ENCODE data around the gene UGT1A8.

Gene UGT1A8

GRCh38 chr2:233803292-233803911, 186.0 kb downstream of the UGT1A8 start:
- no peak for DNase-seq

GRCh38 chr2:233803994-233804393, 186.6 kb downstream of the UGT1A8 start:
- DNase-seq: no peak

- no peak for DNase-seq
These were observed 189.9 kb downstream of the UGT1A8 start for GRCh38 chr2:233807215-233807865.

- no peak for DNase-seq
These were observed 190.8 kb downstream of the UGT1A8 start for GRCh38 chr2:233807966-233808935.

GRCh38 chr2:233810385-233810784, 193.0 kb downstream of the UGT1A8 start:
- no peak for DNase-seq

DNA sequence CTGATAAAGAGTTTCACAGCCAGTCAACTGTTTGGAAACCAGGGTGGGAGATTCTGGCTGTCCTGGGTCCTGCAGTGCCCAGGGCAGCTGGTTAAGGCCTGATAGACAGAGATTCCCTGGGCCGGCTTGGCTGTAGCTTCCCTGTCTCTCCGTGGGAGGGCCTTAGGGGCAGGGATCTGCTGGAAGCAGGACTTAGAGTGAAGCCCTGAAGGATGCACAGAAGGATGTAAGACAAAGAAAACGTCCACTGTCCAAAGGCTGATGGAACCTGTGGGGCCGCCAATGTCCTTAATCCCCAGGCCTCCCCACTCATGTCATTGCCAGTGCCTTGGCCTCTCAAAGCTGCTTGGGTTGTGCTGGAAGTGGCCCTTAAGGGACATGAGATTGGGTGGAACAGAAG, 193.7 kb downstream of the UGT1A8 start:
- no peak for DNase-seq

DNA sequence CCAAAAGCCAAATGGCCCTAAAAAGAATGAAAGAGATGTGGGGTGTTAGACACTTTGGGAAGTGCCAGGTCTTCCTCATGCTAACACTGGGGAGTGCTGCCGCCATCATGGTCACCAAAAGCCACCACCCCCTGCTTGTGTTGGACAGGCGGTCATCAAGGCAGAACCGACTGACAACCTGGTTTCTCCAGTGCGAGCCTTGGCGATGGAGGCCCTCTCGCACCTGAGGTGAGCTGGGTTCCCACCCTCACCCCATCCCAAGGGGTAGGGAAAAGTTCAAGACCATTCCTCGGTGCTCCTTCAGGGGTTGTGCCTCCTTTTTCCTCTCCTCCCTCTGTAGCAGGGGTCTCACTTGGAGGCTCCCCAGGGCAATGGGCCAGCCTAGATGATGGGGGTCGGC, 194.3 kb downstream of the UGT1A8 start:
- no peak for DNase-seq

DNA sequence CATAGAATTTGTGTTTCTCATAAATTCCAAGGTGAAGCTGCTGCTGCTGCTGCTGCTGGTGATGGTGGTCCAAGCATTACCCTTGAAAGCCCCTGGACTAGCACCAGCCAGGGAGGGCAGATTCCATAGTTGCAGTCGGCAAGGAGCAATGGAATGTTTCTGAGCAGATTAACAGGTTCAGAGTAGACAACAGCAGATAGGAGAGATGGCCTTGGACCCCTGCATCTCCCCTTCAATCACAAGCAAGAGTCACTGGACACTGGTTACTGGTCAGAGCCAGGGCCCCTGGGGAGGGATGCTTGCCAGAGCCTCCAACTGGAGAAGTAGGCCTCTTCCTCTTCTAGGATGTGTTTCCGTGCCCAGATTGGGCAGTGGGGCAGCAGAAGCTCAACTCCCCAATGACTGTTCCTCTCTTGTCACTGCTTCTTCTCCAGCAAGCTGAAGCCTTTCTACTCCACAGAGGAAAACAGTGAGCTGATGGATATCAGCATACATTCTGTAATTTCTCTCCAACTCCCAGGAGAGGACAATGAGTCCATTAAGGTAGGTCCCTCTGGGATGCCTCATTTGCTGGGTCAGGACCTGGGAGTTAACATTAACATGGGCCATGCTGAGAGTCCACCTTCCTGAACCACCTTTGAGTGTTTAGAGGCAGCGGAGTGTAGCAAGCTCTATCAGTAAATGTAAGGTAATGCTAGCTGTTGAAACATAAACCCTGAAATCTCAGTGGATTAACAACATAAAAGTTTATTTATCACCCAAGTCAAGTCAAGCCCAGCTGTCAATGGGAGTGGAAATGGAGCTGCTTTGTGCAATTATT, 196.0 kb downstream of the UGT1A8 start:
- DNase-seq: no peak

DNA sequence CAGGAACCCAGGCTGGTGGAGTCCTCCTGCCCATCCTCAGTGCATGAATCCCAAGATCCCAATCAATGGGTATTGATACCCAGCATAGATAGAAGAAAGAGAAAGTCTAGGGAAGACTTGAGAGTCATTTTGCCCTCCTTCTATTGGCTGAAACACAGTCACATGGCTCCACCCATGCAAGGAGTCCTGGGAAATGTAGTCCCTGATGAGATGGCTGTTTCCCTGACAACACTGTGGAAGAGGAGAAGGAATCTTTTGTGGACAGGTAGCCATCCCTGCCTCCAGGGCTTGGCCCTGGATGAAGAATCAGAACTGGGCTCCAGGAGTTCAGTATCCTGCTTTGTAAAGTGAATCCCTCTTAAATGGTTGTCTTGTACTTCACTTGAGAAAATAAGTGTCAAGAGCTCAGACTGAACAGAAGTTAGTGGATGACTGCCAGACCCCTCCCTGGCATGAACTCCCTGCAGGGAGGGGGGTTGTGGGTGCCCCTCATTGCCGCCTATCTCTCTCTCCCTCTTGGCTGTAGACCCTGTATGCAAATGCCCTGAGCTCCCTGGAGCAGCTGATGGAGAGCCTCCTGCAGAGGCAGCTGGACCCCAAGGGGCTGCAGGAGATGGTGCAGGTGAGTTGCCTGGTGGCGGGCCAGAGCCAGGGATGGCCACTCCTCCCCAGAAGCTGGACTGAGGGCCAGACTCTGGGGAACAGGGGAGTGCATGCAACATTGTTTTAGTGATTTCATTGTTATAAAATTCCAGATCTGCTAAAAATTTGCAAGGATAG, 196.8 kb downstream of the UGT1A8 start:
- no peak for DNase-seq

GRCh38 chr2:233815861-233816260, 198.4 kb downstream of the UGT1A8 start:
- no peak for DNase-seq

GRCh38 chr2:233816334-233816733, 198.9 kb downstream of the UGT1A8 start:
- DNase-seq: no peak

- DNase-seq: no peak
These were observed 199.3 kb downstream of the UGT1A8 start for GRCh38 chr2:233816771-233817170.

GRCh38 chr2:233817361-233817911, 200.0 kb downstream of the UGT1A8 start:
- DNase-seq: no peak

- no peak for DNase-seq
These were observed 200.7 kb downstream of the UGT1A8 start for GRCh38 chr2:233817995-233818638.

GRCh38 chr2:233818639-233819621, 201.5 kb downstream of the UGT1A8 start:
- no peak for DNase-seq

- no peak for DNase-seq
These were observed 202.7 kb downstream of the UGT1A8 start for GRCh38 chr2:233819884-233820773.

GRCh38 chr2:233820774-233821105, 203.3 kb downstream of the UGT1A8 start:
- no peak for DNase-seq

DNA sequence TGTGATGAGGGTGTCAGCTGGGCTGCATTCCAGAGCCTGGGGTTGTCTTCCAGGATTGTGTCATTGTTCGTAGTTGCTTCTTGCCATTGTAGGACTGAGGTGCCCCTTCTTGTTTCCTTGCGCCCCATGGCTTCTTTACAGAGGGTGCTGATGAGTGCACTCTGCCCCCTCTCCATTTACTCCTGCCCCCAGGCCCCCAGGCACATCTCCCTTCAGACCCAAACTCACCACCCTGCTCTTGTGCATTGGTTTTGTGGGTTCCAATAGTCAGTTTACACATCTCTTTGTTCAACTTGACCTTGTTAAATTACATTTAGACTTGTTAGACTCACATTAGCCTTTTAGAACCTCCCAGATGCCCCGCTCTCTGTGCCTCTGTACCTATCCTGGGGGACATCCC, 203.8 kb downstream of the UGT1A8 start:
- no peak for DNase-seq

DNA sequence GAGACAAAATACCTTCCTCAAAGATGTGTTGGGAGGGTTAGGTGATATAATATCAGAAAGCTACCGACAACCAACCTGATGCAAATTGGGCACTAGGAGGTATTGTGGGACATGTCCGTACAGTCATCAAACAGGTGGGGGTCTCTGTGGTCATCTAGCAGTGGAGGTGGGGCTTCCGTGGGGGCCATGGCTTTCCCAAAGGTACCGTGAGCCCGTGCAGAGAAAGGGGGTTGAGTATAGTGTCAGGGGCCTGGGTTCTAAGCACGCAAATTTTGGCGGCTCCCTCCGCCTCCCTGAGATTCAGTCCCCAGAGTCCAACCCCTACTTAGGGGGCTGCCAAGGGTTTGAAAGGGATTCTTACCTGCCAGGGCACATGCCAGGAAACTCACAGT, 204.3 kb downstream of the UGT1A8 start:
- no peak for DNase-seq

All from Kasumi-1 (cell line).